Fibroblast of lung (primary cell): ENCODE measurements around the gene RPN1. TPM values are rescaled to one million over a fixed set of nuclear protein-coding genes. Genes with fewer than 3 reads are reported as not detected.

Experiments
- DNase-seq, 2 donors: peaks; one replicate each; pipeline versions ENCODE4 v3.0.0 to v3.0.0-alpha.2; 2010; ENCODE audit warnings: low read depth in 2 of 2
- H2AFZ ChIP-seq: 2 replicates; pipeline ENCODE4 v1.5.1; 2012; ENCODE audit warnings: low read length, control low read depth, inconsistent platforms
- H3K27ac ChIP-seq: 2 replicates; pipeline ENCODE4 v1.5.1; 2011; ENCODE audit warnings: low read length, control low read depth; ENCODE audit not compliant: insufficient read depth
- H3K27me3 ChIP-seq: 2 replicates; pipeline ENCODE4 v1.5.1; 2011; ENCODE audit warnings: mild to moderate bottlenecking, low read length; ENCODE audit not compliant: control insufficient read depth, insufficient read depth
- H3K36me3 ChIP-seq: 2 replicates; pipeline ENCODE4 v1.5.1; 2011; ENCODE audit warnings: low read length; ENCODE audit not compliant: control insufficient read depth, insufficient read depth
- H3K4me1 ChIP-seq: 2 replicates; pipeline ENCODE4 v1.5.1; 2011; ENCODE audit warnings: low read length; ENCODE audit not compliant: control insufficient read depth, insufficient read depth; ENCODE audit errors: extremely low read depth
- H3K4me2 ChIP-seq: 2 replicates; pipeline ENCODE4 v1.5.1; 2011; ENCODE audit warnings: low read length, control low read depth; ENCODE audit not compliant: insufficient read depth; ENCODE audit errors: extremely low read depth
- H3K4me3 ChIP-seq, 4 experiments: fragments of 200-600 bp in 1 of 4; sonication (generic) in 1 of 4; replicated peaks in 1 of 4; 2 replicates each; pipeline ENCODE4 v1.5.1; 2011 to 2016; ENCODE audit warnings: low read length in 4 of 4, low read depth in 3 of 4, mild to moderate bottlenecking in 3 of 4, control low read depth in 2 of 4, inconsistent platforms in 1 of 4, mixed read lengths in 1 of 4; ENCODE audit not compliant: insufficient read depth in 1 of 4; ENCODE audit errors: control extremely low read depth in 1 of 4
- H3K79me2 ChIP-seq: 2 replicates; pipeline ENCODE4 v1.5.1; 2012; ENCODE audit warnings: mild to moderate bottlenecking, low read length, inconsistent platforms; ENCODE audit not compliant: control insufficient read depth, insufficient read depth
- H3K9ac ChIP-seq: 2 replicates; pipeline ENCODE4 v1.5.1; 2011; ENCODE audit warnings: mild to moderate bottlenecking, low read length, control low read depth; ENCODE audit not compliant: insufficient read depth
- H3K9me3 ChIP-seq: 2 replicates; pipeline ENCODE4 v1.5.1; 2012; ENCODE audit warnings: low read depth, low read length; ENCODE audit not compliant: control insufficient read depth, insufficient read depth
- H4K20me1 ChIP-seq: 2 replicates; pipeline ENCODE4 v1.5.1; 2011; ENCODE audit warnings: low read length; ENCODE audit not compliant: control insufficient read depth, insufficient read depth; ENCODE audit errors: extremely low read depth
- CTCF ChIP-seq, 2 donors: IDR thresholded peaks in 1 of 2; conservative IDR thresholded peaks in 1 of 2; 1 replicate in 1 of 2; 2 replicates in 1 of 2; pipeline ENCODE4 v1.5.1; 2011 to 2012; ENCODE audit warnings: low read length in 2 of 2, control low read depth in 1 of 2, inconsistent platforms in 1 of 2, low read depth in 1 of 2, mild to moderate bottlenecking in 1 of 2
- EZH2 ChIP-seq: IDR thresholded peaks from 2 replicates; pipeline ENCODE4 v1.5.1; 2012; ENCODE audit warnings: low read length, control low read depth, mild to moderate bottlenecking; ENCODE audit errors: missing control alignments
- polyA plus RNA-seq, 2 donors: library from polyadenylated mRNA; depleted of rRNA in 1 of 2; stranded (reverse) in 1 of 2; unstranded in 1 of 2; fragments of >200 nt; gene quantifications; 2 replicates each; pipeline ENCODE4 v1.2.1, GENCODE V29; 2011 to 2012; ENCODE audit warnings: missing spikeins in 1 of 2
- total RNA-seq: library from RNA; depleted of rRNA; stranded (reverse); fragments of >200 nt; gene quantifications from 2 replicates; pipeline ENCODE4 v1.2.1, GENCODE V29; 2014

Gene RPN1
- total and polyA plus RNA-seq, 2 donors (not counting 1 experiment from before 2014, with no cell fraction given), result 359 to 417 TPM

- H3K9ac ChIP-seq, result no peak overlapping the region
- H3K36me3 ChIP-seq, result peaks cover 2% of the 10 kb centered on the region
- H3K4me3 ChIP-seq, result no peak overlapping the region
- no peak overlapping the region for H3K4me2 ChIP-seq
- H3K27me3 ChIP-seq, result no peaks in the 10 kb centered on the region
- no peaks in the 10 kb centered on the region for H4K20me1 ChIP-seq
- no peak overlapping the region for H3K27ac ChIP-seq
- H3K9me3 ChIP-seq, result no peaks in the 10 kb centered on the region
- TF ChIP-seq CTCF (conservative IDR thresholded peaks at IDR 0.05 in 1 of 2, IDR thresholded peaks at IDR 0.05 in 1 of 2; ENCODE audit: low read depth in 1 of 2, low read length in 2 of 2) (no peak), EZH2 (no peak)
- H3K4me1 ChIP-seq, result peaks cover 1% of the 10 kb centered on the region
- no peak for DNase-seq
- no peak overlapping the region for H2AFZ ChIP-seq
- peaks cover 3% of the 10 kb centered on the region for H3K79me2 ChIP-seq
These were observed 37.4 kb downstream of the RPN1 start for GRCh38 chr3:128613083-128613829.

- Histone ChIP-seq H4K20me1 (no peaks in the 10 kb centered on the region), H3K9me3 (no peaks in the 10 kb centered on the region), H3K4me2 (no peak overlapping the region), H3K9ac (no peak overlapping the region), H3K79me2 (no peaks in the 10 kb centered on the region), H3K4me3 (no peak overlapping the region), H2AFZ (no peak overlapping the region), H3K36me3 (peaks cover under 1% of the 10 kb centered on the region), H3K27ac (no peak overlapping the region), H3K27me3 (no peaks in the 10 kb centered on the region), H3K4me1 (no peaks in the 10 kb centered on the region)
- DNase-seq, result no peak
- TF ChIP-seq CTCF (conservative IDR thresholded peaks at IDR 0.05 in 1 of 2, IDR thresholded peaks at IDR 0.05 in 1 of 2; ENCODE audit: low read depth in 1 of 2, low read length in 2 of 2) (no peak), EZH2 (no peak)
These were observed 40.1 kb downstream of the RPN1 start for GRCh38 chr3:128610451-128611070.

GRCh38 chr3:128609294-128609693, 41.3 kb downstream of the RPN1 start:
- no peak for DNase-seq
- H3K9me3 ChIP-seq, result no peaks in the 10 kb centered on the region
- H4K20me1 ChIP-seq, result no peaks in the 10 kb centered on the region
- no peak overlapping the region for H2AFZ ChIP-seq
- H3K79me2 ChIP-seq, result no peaks in the 10 kb centered on the region
- no peak overlapping the region for H3K9ac ChIP-seq
- no peak overlapping the region for H3K4me2 ChIP-seq
- no peak for TF ChIP-seq EZH2
- TF ChIP-seq CTCF (conservative IDR thresholded peaks at IDR 0.05 in 1 of 2, IDR thresholded peaks at IDR 0.05 in 1 of 2; ENCODE audit: low read depth in 1 of 2, low read length in 2 of 2), result no peak
- no peaks in the 10 kb centered on the region for H3K27me3 ChIP-seq
- H3K4me1 ChIP-seq, result no peaks in the 10 kb centered on the region
- H3K4me3 ChIP-seq, result no peak overlapping the region
- H3K27ac ChIP-seq, result no peak overlapping the region
- H3K36me3 ChIP-seq, result no peaks in the 10 kb centered on the region
